OCI-LY1 (cell line): ENCODE data around the gene BORCS8.

ENCODE experiments used
- H2AFZ ChIP-seq: fragments of 200-600 bp; sonication (generic), shearing (Covaris generic); 2 replicates; pipeline ENCODE4 v1.6.0; 2014; ENCODE audit warnings: antibody characterized with exemption, mild to moderate bottlenecking, low read length
- H3F3A ChIP-seq: fragments of 200-600 bp; sonication (generic), shearing (Covaris generic); 2 replicates; pipeline ENCODE4 v1.6.0; 2014; ENCODE audit warnings: mild to moderate bottlenecking, antibody characterized with exemption, low read length, moderate library complexity; ENCODE audit not compliant: insufficient read depth
- H3K27ac ChIP-seq: fragments of 200-600 bp; sonication (generic); 2 replicates; pipeline ENCODE4 v1.5.1; 2014; ENCODE audit warnings: low read length, mixed run types, mild to moderate bottlenecking, low read depth; ENCODE audit not compliant: poor library complexity, severe bottlenecking
- H3K27me3 ChIP-seq: fragments of 200-600 bp; sonication (generic); 2 replicates; pipeline ENCODE4 v1.6.0; 2014; ENCODE audit warnings: antibody characterized with exemption, mild to moderate bottlenecking, low read length, moderate library complexity; ENCODE audit not compliant: insufficient read depth
- H3K36me3 ChIP-seq: fragments of 200-600 bp; sonication (generic); 2 replicates; pipeline ENCODE4 v1.6.1; 2014; ENCODE audit warnings: mild to moderate bottlenecking, antibody characterized with exemption, low read length, moderate library complexity, mixed read lengths; ENCODE audit not compliant: insufficient read depth
- H3K4me1 ChIP-seq: fragments of 200-600 bp; sonication (generic); 2 replicates; pipeline ENCODE4 v1.5.1; 2014; ENCODE audit warnings: mild to moderate bottlenecking, low read length, moderate library complexity; ENCODE audit not compliant: insufficient read depth, severe bottlenecking
- H3K4me2 ChIP-seq: fragments of 200-600 bp; sonication (generic), shearing (Covaris generic); 2 replicates; pipeline ENCODE4 v1.6.1; 2014; ENCODE audit warnings: low read length
- H3K4me3 ChIP-seq: fragments of 200-600 bp; sonication (generic); 2 replicates; pipeline ENCODE4 v1.5.1; 2014; ENCODE audit warnings: low read length, low read depth, mild to moderate bottlenecking, mixed read lengths; ENCODE audit not compliant: poor library complexity, severe bottlenecking
- H3K79me2 ChIP-seq: fragments of 200-600 bp; shearing (Covaris generic); 2 replicates; pipeline ENCODE4 v1.6.1; 2016; ENCODE audit warnings: mixed run types, low read length, mixed read lengths; ENCODE audit not compliant: insufficient read depth
- H3K9ac ChIP-seq: fragments of 200-600 bp; sonication (generic), shearing (Covaris generic); 2 replicates; pipeline ENCODE4 v1.6.1; 2014; ENCODE audit warnings: mild to moderate bottlenecking, low read length, mixed read lengths
- H3K9me2 ChIP-seq: fragments of 200-600 bp; sonication (generic), shearing (Covaris generic); 2 replicates; pipeline ENCODE4 v1.6.1; 2014; ENCODE audit warnings: low read depth, mild to moderate bottlenecking, low read length, mixed read lengths
- H3K9me3 ChIP-seq: fragments of 200-600 bp; shearing (Covaris generic); 2 replicates; pipeline ENCODE4 v1.6.1; 2014; ENCODE audit warnings: low read length, mixed read lengths
- H4K20me1 ChIP-seq: fragments of 200-600 bp; sonication (generic), shearing (Covaris generic); 2 replicates; pipeline ENCODE4 v1.6.0; 2016; ENCODE audit warnings: mild to moderate bottlenecking, low read length; ENCODE audit not compliant: insufficient read depth
- EZH2 ChIP-seq: fragments of 200-600 bp; sonication (generic), shearing (Covaris generic); IDR thresholded peaks from 2 replicates; pipeline ENCODE4 v1.8.0; 2017; ENCODE audit warnings: borderline replicate concordance, mixed run types, mild to moderate bottlenecking, antibody characterized with exemption, low read length, moderate library complexity, mixed read lengths
- TF ChIP-seq, protein P1 (sequence below): fragments of 200-600 bp; sonication (generic), shearing (Covaris generic); IDR thresholded peaks from 2 replicates; pipeline ENCODE4 v1.5.1; 2017; ENCODE audit warnings: mild to moderate bottlenecking, antibody characterized with exemption, low read length, moderate library complexity, mixed read lengths

Gene BORCS8

DNA sequence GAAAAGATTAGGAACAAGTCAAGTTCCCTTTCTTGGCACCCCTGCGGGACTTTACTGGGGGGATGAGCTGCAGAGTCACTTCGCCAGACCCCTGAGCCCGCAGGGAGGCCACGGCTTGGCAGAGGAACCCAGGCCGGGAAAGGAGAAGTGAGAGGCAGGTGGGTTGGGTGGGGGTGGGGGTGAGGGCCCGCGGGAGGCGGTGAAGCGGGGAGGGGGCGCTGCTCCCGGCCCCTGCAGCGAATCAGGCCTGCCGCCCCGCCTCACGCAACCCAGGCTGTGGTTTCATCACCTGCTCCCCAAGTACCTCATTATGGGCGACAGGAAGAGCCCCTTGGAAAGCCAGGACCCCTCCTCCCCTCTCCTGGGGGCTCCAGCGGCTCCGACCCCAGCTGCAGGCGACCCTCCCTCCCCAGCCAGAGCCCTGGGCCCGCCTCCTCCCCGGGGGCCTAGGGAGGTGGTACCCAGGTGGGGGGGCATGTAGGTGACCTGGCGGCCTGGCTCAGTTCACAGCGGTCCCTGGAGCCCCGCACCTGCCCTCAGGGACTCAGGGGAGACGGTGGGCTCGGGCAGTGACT, 31.4 kb downstream of the BORCS8 start:
- H3K79me2 ChIP-seq, result no peaks in the 10 kb centered on the region
- H3K27ac ChIP-seq, result peak overlapping the region; percentile 97
- peaks cover 2% of the 10 kb centered on the region for H3F3A ChIP-seq
- no peaks in the 10 kb centered on the region for H3K9me3 ChIP-seq
- H3K4me3 ChIP-seq, result peak overlapping the region; percentile 51
- H2AFZ ChIP-seq, result no peak overlapping the region
- no peaks in the 10 kb centered on the region for H3K27me3 ChIP-seq
- peaks cover 100% of the 10 kb centered on the region for H3K4me1 ChIP-seq
- TF ChIP-seq, protein P1, sequence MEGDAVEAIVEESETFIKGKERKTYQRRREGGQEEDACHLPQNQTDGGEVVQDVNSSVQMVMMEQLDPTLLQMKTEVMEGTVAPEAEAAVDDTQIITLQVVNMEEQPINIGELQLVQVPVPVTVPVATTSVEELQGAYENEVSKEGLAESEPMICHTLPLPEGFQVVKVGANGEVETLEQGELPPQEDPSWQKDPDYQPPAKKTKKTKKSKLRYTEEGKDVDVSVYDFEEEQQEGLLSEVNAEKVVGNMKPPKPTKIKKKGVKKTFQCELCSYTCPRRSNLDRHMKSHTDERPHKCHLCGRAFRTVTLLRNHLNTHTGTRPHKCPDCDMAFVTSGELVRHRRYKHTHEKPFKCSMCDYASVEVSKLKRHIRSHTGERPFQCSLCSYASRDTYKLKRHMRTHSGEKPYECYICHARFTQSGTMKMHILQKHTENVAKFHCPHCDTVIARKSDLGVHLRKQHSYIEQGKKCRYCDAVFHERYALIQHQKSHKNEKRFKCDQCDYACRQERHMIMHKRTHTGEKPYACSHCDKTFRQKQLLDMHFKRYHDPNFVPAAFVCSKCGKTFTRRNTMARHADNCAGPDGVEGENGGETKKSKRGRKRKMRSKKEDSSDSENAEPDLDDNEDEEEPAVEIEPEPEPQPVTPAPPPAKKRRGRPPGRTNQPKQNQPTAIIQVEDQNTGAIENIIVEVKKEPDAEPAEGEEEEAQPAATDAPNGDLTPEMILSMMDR, result no peak
- no peak for TF ChIP-seq EZH2
- H3K36me3 ChIP-seq, result peaks cover 6% of the 10 kb centered on the region; the same call in 1 of the 2 replicates
- no peaks in the 10 kb centered on the region for H3K9me2 ChIP-seq
- peak overlapping the region; percentile 75 for H3K9ac ChIP-seq
- H4K20me1 ChIP-seq, result no peaks in the 10 kb centered on the region
- peak overlapping the region; percentile 72 for H3K4me2 ChIP-seq

DNA sequence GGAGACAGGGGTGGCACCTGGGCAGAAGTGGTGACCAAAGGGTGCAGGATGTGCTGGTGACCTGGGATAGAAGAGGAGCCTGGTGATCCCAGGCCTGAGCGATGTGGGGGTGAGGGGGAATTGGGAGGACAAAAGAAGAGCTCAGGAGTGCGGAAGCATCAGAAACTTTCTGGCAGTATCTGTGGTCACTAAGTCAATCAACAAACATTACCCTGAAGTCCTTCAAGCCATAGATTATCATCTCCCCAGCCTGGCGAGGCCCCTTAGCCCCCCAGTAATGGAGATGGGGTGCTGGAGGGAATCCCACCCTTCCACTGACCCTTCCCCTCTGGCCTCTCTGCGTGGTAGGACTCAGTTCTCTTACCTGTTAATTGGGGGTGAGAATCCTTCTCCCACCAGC, 32.4 kb downstream of the BORCS8 start:
- Histone ChIP-seq H3F3A (peaks cover 2% of the 10 kb centered on the region; the same call in 1 of the 2 replicates), H2AFZ (no peak overlapping the region), H3K79me2 (0 out of 2 replicates have a peak, but pooled peaks cover 4% of the 10 kb centered on the region)

DNA sequence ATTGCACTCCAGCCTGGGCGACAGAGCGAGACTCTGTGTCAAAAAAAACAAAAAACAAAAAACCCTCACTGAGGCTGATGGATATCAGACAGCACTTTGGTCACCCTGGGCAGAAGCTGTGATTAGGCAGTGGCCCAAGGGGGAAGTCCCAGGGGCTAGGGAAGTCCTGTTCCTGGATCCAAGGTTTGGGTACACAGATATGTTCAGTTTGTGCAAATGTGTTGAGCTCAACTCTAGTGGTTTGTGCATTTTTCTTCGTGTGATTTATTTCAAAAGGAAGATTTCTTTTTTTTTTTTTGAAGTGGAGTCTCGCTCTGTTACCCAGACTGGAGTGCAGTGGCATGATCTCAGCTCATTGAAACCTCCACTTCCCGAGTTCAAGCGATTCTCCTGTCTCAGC, 34.1 kb downstream of the BORCS8 start:
- Histone ChIP-seq H3F3A (peaks cover 2% of the 10 kb centered on the region; the same call in 1 of the 2 replicates), H2AFZ (no peak overlapping the region), H3K9me2 (no peaks in the 10 kb centered on the region), H3K9ac (peak overlapping the region; percentile 32; the same call in 1 of the 2 replicates), H4K20me1 (no peaks in the 10 kb centered on the region), H3K4me2 (peak overlapping the region; percentile 70), H3K4me1 (peaks cover 96% of the 10 kb centered on the region), H3K27ac (peak overlapping the region; percentile 97), H3K9me3 (no peaks in the 10 kb centered on the region), H3K27me3 (no peaks in the 10 kb centered on the region), H3K4me3 (no peak overlapping the region), H3K79me2 (0 out of 2 replicates have a peak, but pooled peaks cover 4% of the 10 kb centered on the region), H3K36me3 (peaks cover 12% of the 10 kb centered on the region; the same call in 1 of the 2 replicates)
- no peak for TF ChIP-seq EZH2
- TF ChIP-seq, protein P1, result no peak

More for the DNA sequence above, 32.4 kb downstream of the BORCS8 start:
- TF ChIP-seq, protein P1, result no peak
- no peak for TF ChIP-seq EZH2
- Histone ChIP-seq H3K36me3 (peaks cover 10% of the 10 kb centered on the region; the same call in 1 of the 2 replicates), H3K9me3 (no peaks in the 10 kb centered on the region), H3K27me3 (no peaks in the 10 kb centered on the region), H3K4me1 (peaks cover 100% of the 10 kb centered on the region), H3K4me2 (peak overlapping the region; percentile 6; the same call in 1 of the 2 replicates), H3K9ac (peak overlapping the region; percentile 23; the same call in 1 of the 2 replicates), H3K4me3 (no peak overlapping the region), H3K27ac (peak overlapping the region; percentile 97), H4K20me1 (no peaks in the 10 kb centered on the region), H3K9me2 (no peaks in the 10 kb centered on the region)
